HCT116 (cell line): ENCODE results near the gene NKG7. TPM values are rescaled to one million over a fixed set of nuclear protein-coding genes. Genes with fewer than 3 reads are reported as not detected.

Experiments used
- ATAC-seq: fragments of 200-7000 bp; cut with Tn5 transposase; 2 replicates; pipeline ENCODE4 v1.9.1; 2020; ENCODE audit warnings: mild to moderate bottlenecking, moderate library complexity
- BruUV-seq: library from RNA; stranded (reverse); fragments of 400-500 nt; replicated peaks from 2 replicates; lab custom pipeline; 2021; lab: Mats Ljungman, UMichigan
- CTCF ChIA-PET: fragments of 300-600 bp; sonication (Branson Sonifier 250); formaldehyde crosslinking; loops from one replicate; lab custom pipeline; 2021; ENCODE audit warnings: antibody characterized with exemption; lab: Charles Lee
- POLR2A ChIA-PET: fragments of 300-600, 350-600 bp; sonication (Branson Sonifier 250); formaldehyde crosslinking; loops from one replicate; lab custom pipeline; 2021; ENCODE audit warnings: antibody characterized with exemption; lab: Charles Lee
- RAD21 ChIA-PET, 2 experiments: fragments of 300-600 bp; sonication (Branson Sonifier 250); formaldehyde crosslinking; loops; one replicate each; lab custom pipeline; 2023; ENCODE audit warnings: low total read pairs in 2 of 2; ENCODE audit not compliant: uncharacterized antibody in 2 of 2, unreplicated experiment in 2 of 2, low non-redundant PET in 1 of 2; lab: Charles Lee
- DNase-seq: peaks from one replicate; pipeline ENCODE4 v3.0.0-alpha.2; 2010; ENCODE audit warnings: low read depth, low spot score
- H2AFZ ChIP-seq: fragments of 200-600 bp; shearing (Covaris generic), sonication (generic); 2 replicates; pipeline ENCODE4 v1.6.1; 2017; ENCODE audit warnings: low read depth, mixed run types, mixed read lengths, antibody characterized with exemption, low read length; ENCODE audit not compliant: poor library complexity, severe bottlenecking
- H3K27ac ChIP-seq: 2 replicates; pipeline ENCODE4 v1.5.1; 2012; ENCODE audit warnings: low read depth, low read length
- H3K27me3 ChIP-seq: fragments of 200-600 bp; sonication (generic); 2 replicates; pipeline ENCODE4 v1.6.1; 2016; ENCODE audit warnings: mixed run types, low read length, mixed read lengths; ENCODE audit not compliant: insufficient read depth
- H3K36me3 ChIP-seq, 2 experiments: fragments of 200-500 bp in 1 of 2; fragments of 200-600 bp in 1 of 2; sonication (Bioruptor generic) in 1 of 2; sonication (generic) in 1 of 2; 2 replicates each; pipeline versions ENCODE4 v1.5.1 to v1.6.1; 2014 to 2016; ENCODE audit warnings: low read length in 2 of 2, inconsistent platforms in 1 of 2, mixed read lengths in 1 of 2, mixed run types in 1 of 2; ENCODE audit not compliant: insufficient read depth in 2 of 2, control insufficient read depth in 1 of 2
- H3K4me1 ChIP-seq, 2 experiments: fragments of 200-600 bp in 1 of 2; sonication (generic) in 1 of 2; 2 replicates each; pipeline versions ENCODE4 v1.5.1 to v1.6.1; 2012 to 2017; ENCODE audit warnings: low read length in 2 of 2, inconsistent platforms in 1 of 2, mild to moderate bottlenecking in 1 of 2, mixed read lengths in 1 of 2, mixed run types in 1 of 2, moderate library complexity in 1 of 2; ENCODE audit not compliant: insufficient read depth in 2 of 2, control insufficient read depth in 1 of 2
- H3K4me2 ChIP-seq: fragments of 200-600 bp; sonication (generic); 2 replicates; pipeline ENCODE4 v1.6.1; 2017; ENCODE audit warnings: mixed run types, low read length, mixed read lengths
- H3K4me3 ChIP-seq, 2 experiments: fragments of 200-600 bp in 1 of 2; sonication (generic) in 1 of 2; replicated peaks in 1 of 2; 2 replicates each; pipeline ENCODE4 v1.5.1; 2011 to 2016; ENCODE audit warnings: low read length in 2 of 2, control low read depth in 1 of 2, low read depth in 1 of 2, mild to moderate bottlenecking in 1 of 2, mixed read lengths in 1 of 2, mixed run types in 1 of 2
- H3K79me2 ChIP-seq: fragments of 200-600 bp; sonication (generic); 2 replicates; pipeline ENCODE4 v1.6.1; 2017; ENCODE audit warnings: mild to moderate bottlenecking, mixed run types, low read length, moderate library complexity, mixed read lengths; ENCODE audit not compliant: insufficient read depth
- H3K9ac ChIP-seq: fragments of 200-600 bp; sonication (generic); 2 replicates; pipeline ENCODE4 v1.6.1; 2016; ENCODE audit warnings: low read length, mixed read lengths
- H3K9me2 ChIP-seq: fragments of 200-600 bp; sonication (generic), shearing (Covaris generic); 2 replicates; pipeline ENCODE4 v1.6.1; 2017; ENCODE audit warnings: mixed run types, mild to moderate bottlenecking, moderate library complexity; ENCODE audit not compliant: insufficient read depth
- H3K9me3 ChIP-seq, 2 experiments: fragments of 200-500 bp in 1 of 2; fragments of 200-600 bp in 1 of 2; sonication (Bioruptor generic) in 1 of 2; sonication (generic) in 1 of 2; 2 replicates each; pipeline ENCODE4 v1.6.1; 2014 to 2017; ENCODE audit warnings: low read length in 2 of 2, mixed read lengths in 2 of 2, inconsistent platforms in 1 of 2, low read depth in 1 of 2, mild to moderate bottlenecking in 1 of 2, mixed run types in 1 of 2, moderate library complexity in 1 of 2; ENCODE audit not compliant: control insufficient read depth in 1 of 2, insufficient read depth in 1 of 2
- H4K20me1 ChIP-seq: fragments of 200-600 bp; sonication (generic), shearing (Covaris generic); 2 replicates; pipeline ENCODE4 v1.6.1; 2017; ENCODE audit warnings: mixed run types, mild to moderate bottlenecking, moderate library complexity; ENCODE audit not compliant: insufficient read depth
- CEBPB ChIP-seq: IDR thresholded peaks from 2 replicates; pipeline ENCODE4 v1.6.1; 2012; ENCODE audit warnings: low read depth
- EGR1 ChIP-seq: IDR thresholded peaks from 2 replicates; pipeline ENCODE4 v1.6.1; 2012; ENCODE audit warnings: low read depth
- JUND ChIP-seq: IDR thresholded peaks from 2 replicates; pipeline ENCODE4 v1.6.1; 2012
- POLR2A ChIP-seq: IDR thresholded peaks from 2 replicates; pipeline ENCODE4 v1.7.0; 2011; ENCODE audit warnings: borderline replicate concordance; ENCODE audit not compliant: insufficient read depth, insufficient read length; ENCODE audit errors: extremely low read depth
- SIN3A ChIP-seq: IDR thresholded peaks from 2 replicates; pipeline ENCODE4 v1.6.1; 2012; ENCODE audit warnings: low read depth
- SRF ChIP-seq: IDR thresholded peaks from 2 replicates; pipeline ENCODE4 v1.6.1; 2012; ENCODE audit warnings: low read depth
- intact Hi-C: fragments of 100-400 bp; cut with micrococcal nuclease; formaldehyde crosslinking; loops from 2 replicates; pipeline ENCODE4 v1.10.0; 2022
- total RNA-seq: library from RNA; stranded (reverse); gene quantifications from one replicate; pipeline ENCODE4 v1.2.1, GENCODE V29; 2021; ENCODE audit not compliant: unreplicated experiment
- TF ChIP-seq, protein P1 (sequence below), 3 experiments: fragments of 200-600 bp in 1 of 3; sonication (generic) in 1 of 3; IDR thresholded peaks in 2 of 3; conservative IDR thresholded peaks in 1 of 3; 2 replicates each; pipeline ENCODE4 v1.5.1; 2012 to 2017; ENCODE audit warnings: low read depth in 2 of 3, low read length in 2 of 3, antibody characterized with exemption in 1 of 3, borderline replicate concordance in 1 of 3, control low read depth in 1 of 3, mild to moderate bottlenecking in 1 of 3, mixed read lengths in 1 of 3, mixed run types in 1 of 3, moderate library complexity in 1 of 3; ENCODE audit not compliant: insufficient read depth in 1 of 3
- TF ChIP-seq, protein P2 (sequence below): IDR thresholded peaks from 2 replicates; pipeline ENCODE4 v1.6.1; 2012; ENCODE audit warnings: low read depth

Gene NKG7
- total RNA-seq, 1 experiment from 2014 or later: not detected

DNA sequence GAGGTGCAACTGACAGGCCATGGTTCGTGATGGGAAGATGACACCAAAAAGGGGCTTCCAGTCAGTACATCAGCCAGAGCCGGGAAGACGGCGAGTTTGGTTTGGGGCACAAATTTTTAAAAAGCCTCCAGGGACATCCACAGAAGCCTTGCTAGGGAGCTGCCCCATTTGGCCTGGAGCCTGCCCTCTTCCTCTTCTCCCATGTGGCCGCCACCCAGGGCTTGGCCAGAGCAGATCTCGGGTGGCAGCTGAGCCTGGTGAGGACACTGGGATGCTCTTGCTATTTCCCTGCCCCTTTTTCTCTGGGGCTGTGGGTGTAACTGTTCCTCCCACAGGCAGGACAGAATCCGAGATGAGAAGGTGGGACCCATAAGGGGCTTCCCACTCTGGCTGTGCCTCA, 14.5 kb downstream of the NKG7 start:
- H3K9me2 ChIP-seq: no peaks in the 10 kb centered on the region
- no TSS peak for BruUV-seq
- H2AFZ ChIP-seq: no peak overlapping the region
- H3K79me2 ChIP-seq: peaks cover 34% of the 10 kb centered on the region
- ATAC-seq: no peak
- CTCF ChIA-PET: interaction anchor here (1.7 kb wide), 1 partner anchor 19 kb away, joined by 6 read pairs; no protein-coding TSS in a partner anchor
- H3K9ac ChIP-seq: no peak overlapping the region
- no peak overlapping the region for H3K27ac ChIP-seq
- intact Hi-C loops: no loop called here
- H3K4me2 ChIP-seq: no peak overlapping the region
- H3K9me3 ChIP-seq: no peaks in the 10 kb centered on the region
- H4K20me1 ChIP-seq: no peaks in the 10 kb centered on the region
- no peaks in the 10 kb centered on the region for H3K27me3 ChIP-seq
- TF ChIP-seq EGR1: no peak
- TF ChIP-seq SIN3A: no peak
- TF ChIP-seq SRF: no peak
- TF ChIP-seq, protein P1, sequence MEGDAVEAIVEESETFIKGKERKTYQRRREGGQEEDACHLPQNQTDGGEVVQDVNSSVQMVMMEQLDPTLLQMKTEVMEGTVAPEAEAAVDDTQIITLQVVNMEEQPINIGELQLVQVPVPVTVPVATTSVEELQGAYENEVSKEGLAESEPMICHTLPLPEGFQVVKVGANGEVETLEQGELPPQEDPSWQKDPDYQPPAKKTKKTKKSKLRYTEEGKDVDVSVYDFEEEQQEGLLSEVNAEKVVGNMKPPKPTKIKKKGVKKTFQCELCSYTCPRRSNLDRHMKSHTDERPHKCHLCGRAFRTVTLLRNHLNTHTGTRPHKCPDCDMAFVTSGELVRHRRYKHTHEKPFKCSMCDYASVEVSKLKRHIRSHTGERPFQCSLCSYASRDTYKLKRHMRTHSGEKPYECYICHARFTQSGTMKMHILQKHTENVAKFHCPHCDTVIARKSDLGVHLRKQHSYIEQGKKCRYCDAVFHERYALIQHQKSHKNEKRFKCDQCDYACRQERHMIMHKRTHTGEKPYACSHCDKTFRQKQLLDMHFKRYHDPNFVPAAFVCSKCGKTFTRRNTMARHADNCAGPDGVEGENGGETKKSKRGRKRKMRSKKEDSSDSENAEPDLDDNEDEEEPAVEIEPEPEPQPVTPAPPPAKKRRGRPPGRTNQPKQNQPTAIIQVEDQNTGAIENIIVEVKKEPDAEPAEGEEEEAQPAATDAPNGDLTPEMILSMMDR (IDR thresholded peaks at IDR 0.05 in 2 of 3, conservative IDR thresholded peaks at IDR 0.05 in 1 of 3; ENCODE audit: borderline replicate concordance in 1 of 3, insufficient read depth in 1 of 3, low read depth in 2 of 3, low read length in 2 of 3): no peak
- no peak for TF ChIP-seq CEBPB
- no peak for TF ChIP-seq JUND
- TF ChIP-seq POLR2A: no peak
- TF ChIP-seq, protein P2, sequence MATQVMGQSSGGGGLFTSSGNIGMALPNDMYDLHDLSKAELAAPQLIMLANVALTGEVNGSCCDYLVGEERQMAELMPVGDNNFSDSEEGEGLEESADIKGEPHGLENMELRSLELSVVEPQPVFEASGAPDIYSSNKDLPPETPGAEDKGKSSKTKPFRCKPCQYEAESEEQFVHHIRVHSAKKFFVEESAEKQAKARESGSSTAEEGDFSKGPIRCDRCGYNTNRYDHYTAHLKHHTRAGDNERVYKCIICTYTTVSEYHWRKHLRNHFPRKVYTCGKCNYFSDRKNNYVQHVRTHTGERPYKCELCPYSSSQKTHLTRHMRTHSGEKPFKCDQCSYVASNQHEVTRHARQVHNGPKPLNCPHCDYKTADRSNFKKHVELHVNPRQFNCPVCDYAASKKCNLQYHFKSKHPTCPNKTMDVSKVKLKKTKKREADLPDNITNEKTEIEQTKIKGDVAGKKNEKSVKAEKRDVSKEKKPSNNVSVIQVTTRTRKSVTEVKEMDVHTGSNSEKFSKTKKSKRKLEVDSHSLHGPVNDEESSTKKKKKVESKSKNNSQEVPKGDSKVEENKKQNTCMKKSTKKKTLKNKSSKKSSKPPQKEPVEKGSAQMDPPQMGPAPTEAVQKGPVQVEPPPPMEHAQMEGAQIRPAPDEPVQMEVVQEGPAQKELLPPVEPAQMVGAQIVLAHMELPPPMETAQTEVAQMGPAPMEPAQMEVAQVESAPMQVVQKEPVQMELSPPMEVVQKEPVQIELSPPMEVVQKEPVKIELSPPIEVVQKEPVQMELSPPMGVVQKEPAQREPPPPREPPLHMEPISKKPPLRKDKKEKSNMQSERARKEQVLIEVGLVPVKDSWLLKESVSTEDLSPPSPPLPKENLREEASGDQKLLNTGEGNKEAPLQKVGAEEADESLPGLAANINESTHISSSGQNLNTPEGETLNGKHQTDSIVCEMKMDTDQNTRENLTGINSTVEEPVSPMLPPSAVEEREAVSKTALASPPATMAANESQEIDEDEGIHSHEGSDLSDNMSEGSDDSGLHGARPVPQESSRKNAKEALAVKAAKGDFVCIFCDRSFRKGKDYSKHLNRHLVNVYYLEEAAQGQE: no peak
- peaks cover 28 to 33% of the 10 kb centered on the region in 2 experiments for H3K4me1 ChIP-seq
- H3K36me3 ChIP-seq: no peaks in the 10 kb centered on the region
- POLR2A ChIA-PET: no interaction called here
- RAD21 ChIA-PET: no interaction called here
- no peak overlapping the region for H3K4me3 ChIP-seq
- no peak for DNase-seq
